Liver (tissue), 9 donors: Measurements from ENCODE around the gene OR1Q1. TPM values are rescaled to one million over a fixed set of nuclear protein-coding genes. Genes with fewer than 3 reads are reported as not detected.

Experiments used
- DNase-seq: peaks from one replicate; pipeline ENCODE4 v3.0.0-alpha.2; 2017; ENCODE audit warnings: low spot score
- H3K27ac ChIP-seq, 2 donors: one replicate each; pipeline ENCODE4 v1.7.0; 2013; ENCODE audit warnings: inconsistent platforms in 2 of 2, low read length in 2 of 2, control low read depth in 1 of 2, low read depth in 1 of 2, mild to moderate bottlenecking in 1 of 2
- H3K27me3 ChIP-seq, 4 donors: one replicate each; pipeline versions ENCODE4 v1.6.1 to v1.7.0; 2013; ENCODE audit warnings: low read length in 3 of 4, inconsistent platforms in 1 of 4, mild to moderate bottlenecking in 1 of 4, moderate library complexity in 1 of 4; ENCODE audit not compliant: control insufficient read depth in 4 of 4, insufficient read depth in 4 of 4
- H3K36me3 ChIP-seq, 4 donors: one replicate each; pipeline versions ENCODE4 v1.6.1 to v1.7.0; 2013; ENCODE audit warnings: low read length in 3 of 4, mild to moderate bottlenecking in 3 of 4, low read depth in 1 of 4, moderate library complexity in 1 of 4; ENCODE audit not compliant: control insufficient read depth in 4 of 4, insufficient read depth in 3 of 4
- H3K4me1 ChIP-seq, 4 donors: one replicate each; pipeline versions ENCODE4 v1.6.1 to v1.7.0; 2013; ENCODE audit warnings: low read length in 3 of 4, mild to moderate bottlenecking in 3 of 4, moderate library complexity in 1 of 4; ENCODE audit not compliant: control insufficient read depth in 4 of 4, insufficient read depth in 4 of 4
- H3K4me3 ChIP-seq, 3 donors: one replicate each; pipeline versions ENCODE4 v1.6.1 to v1.7.0; 2013; ENCODE audit warnings: low read length in 3 of 3, control low read depth in 1 of 3, low read depth in 1 of 3, mild to moderate bottlenecking in 1 of 3
- H3K9ac ChIP-seq, 2 donors: one replicate each; pipeline ENCODE4 v1.7.0; 2013; ENCODE audit warnings: low read length in 2 of 2, mild to moderate bottlenecking in 2 of 2, moderate library complexity in 2 of 2, control low read depth in 1 of 2, low read depth in 1 of 2
- H3K9me3 ChIP-seq, 4 donors: one replicate each; pipeline versions ENCODE4 v1.6.1 to v1.7.0; 2013; ENCODE audit warnings: low read length in 3 of 4; ENCODE audit not compliant: control insufficient read depth in 4 of 4
- FOXA1 ChIP-seq: IDR thresholded peaks from 2 replicates; pipeline ENCODE4 v1.6.1; 2016; ENCODE audit warnings: antibody characterized with exemption
- FOXA2 ChIP-seq: IDR thresholded peaks from 2 replicates; pipeline ENCODE4 v1.6.1; 2016; ENCODE audit warnings: antibody characterized with exemption
- HNF4A ChIP-seq, 2 donors: conservative IDR thresholded peaks; 2 replicates each; pipeline ENCODE4 v1.6.1; 2016; ENCODE audit warnings: antibody characterized with exemption in 2 of 2, mild to moderate bottlenecking in 2 of 2
- HNF4G ChIP-seq: IDR thresholded peaks from 2 replicates; pipeline ENCODE4 v1.6.1; 2016; ENCODE audit warnings: antibody characterized with exemption
- NR2F2 ChIP-seq: IDR thresholded peaks from 2 replicates; pipeline ENCODE4 v1.6.1; 2016; ENCODE audit warnings: antibody characterized with exemption
- RAD21 ChIP-seq, 2 donors: IDR thresholded peaks; 2 replicates each; pipeline ENCODE4 v1.6.1; 2016; ENCODE audit warnings: antibody characterized with exemption in 2 of 2, mild to moderate bottlenecking in 2 of 2
- RXRA ChIP-seq, 2 donors: IDR thresholded peaks; 2 replicates each; pipeline ENCODE4 v1.6.1; 2017 to 2018; ENCODE audit warnings: antibody characterized with exemption in 2 of 2, mild to moderate bottlenecking in 1 of 2
- SP1 ChIP-seq: IDR thresholded peaks from 2 replicates; pipeline ENCODE4 v1.6.1; 2018; ENCODE audit warnings: antibody characterized with exemption, mild to moderate bottlenecking
- TAF1 ChIP-seq: conservative IDR thresholded peaks from 2 replicates; pipeline ENCODE4 v1.6.1; 2016; ENCODE audit warnings: antibody characterized with exemption, mild to moderate bottlenecking
- YY1 ChIP-seq: IDR thresholded peaks from 2 replicates; pipeline ENCODE4 v1.6.1; 2016; ENCODE audit warnings: antibody characterized with exemption, mild to moderate bottlenecking
- WGBS: extraction: QIAGEN DNeasy Blood & Tissue Kit; methylation state at CpG from one replicate; pipeline ENCODE4 v1.1.7; 2013; 5-methylcytosine and 5-hydroxymethylcytosine counted together
- polyA plus RNA-seq, 2 donors: library from polyadenylated mRNA; stranded (reverse) in 1 of 2; unstranded in 1 of 2; fragments of 200-250 nt in 1 of 2; fragments of >200 nt in 1 of 2; fragmentation: Nextera tagmentation in 1 of 2; extraction: Ambion mirVana in 1 of 2; gene quantifications; one replicate each; pipeline versions ENCODE4 v1.2.1 to v1.2.3, GENCODE V29; 2013 to 2015
- total RNA-seq, 2 donors: library from RNA; depleted of rRNA; stranded (reverse); fragments of >200 nt; gene quantifications; one replicate each; pipeline ENCODE4 v1.2.3, GENCODE V29; 2014
- TF ChIP-seq, protein P1 (sequence below): IDR thresholded peaks from 2 replicates; pipeline ENCODE4 v1.6.1; 2016; ENCODE audit warnings: antibody characterized with exemption, mild to moderate bottlenecking
- TF ChIP-seq, protein P2 (sequence below): fragments of 150-350 bp; IDR thresholded peaks from 2 replicates; pipeline ENCODE4 v1.5.1; 2017; ENCODE audit warnings: improper control_type of control experiment, low read depth, low read length; ENCODE audit not compliant: missing input control
- TF ChIP-seq, protein P3 (sequence below): IDR thresholded peaks from 2 replicates; pipeline ENCODE4 v1.6.1; 2016; ENCODE audit warnings: antibody characterized with exemption
- TF ChIP-seq, protein P4 (sequence below): IDR thresholded peaks from 2 replicates; pipeline ENCODE4 v1.6.1; 2016; ENCODE audit warnings: antibody characterized with exemption
- donor health status: healthy.
- donor health status: healthy.
- donor health status: healthy.
- donor health status: healthy.
- donor health status: healthy.

The OR1Q1 gene
- total and polyA plus RNA-seq, 4 donors, result not detected

DNA sequence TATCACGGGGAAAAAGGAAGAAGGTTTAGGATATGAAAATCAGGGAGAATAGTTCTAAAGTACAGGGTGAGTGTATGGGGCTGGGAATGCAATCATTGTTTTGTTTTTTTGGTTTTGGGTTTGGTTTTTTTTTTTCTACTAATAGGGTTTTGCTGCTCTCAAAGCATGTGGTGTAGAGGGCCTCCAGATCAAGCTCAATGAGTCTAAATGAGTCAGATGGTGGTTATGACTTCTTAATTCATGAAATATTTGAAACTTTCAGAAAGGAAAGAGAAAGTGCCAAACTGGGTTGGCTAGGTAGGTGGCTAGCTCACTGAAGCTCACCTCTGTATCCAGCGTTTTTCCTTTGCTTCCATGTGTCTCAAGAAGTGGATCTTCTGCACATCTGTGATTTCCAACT, 42.1 kb upstream of the OR1Q1 start:
- Histone ChIP-seq H3K4me1 (no peaks in the 10 kb centered on the region), H3K36me3 (no peaks in the 10 kb centered on the region), H3K9ac (no peak overlapping the region), H3K27me3 (no peaks in the 10 kb centered on the region), H3K4me3 (no peak overlapping the region), H3K9me3 (no peaks in the 10 kb centered on the region), H3K27ac (no peak overlapping the region)
- no peak for DNase-seq
- TF ChIP-seq TAF1 (no peak), RAD21 (IDR thresholded peaks at IDR 0.05) (no peak), HNF4G (no peak), SP1 (no peak), HNF4A (conservative IDR thresholded peaks at IDR 0.05) (no peak), YY1 (no peak), NR2F2 (no peak), FOXA1 (no peak), FOXA2 (no peak)
- TF ChIP-seq, protein P1, sequence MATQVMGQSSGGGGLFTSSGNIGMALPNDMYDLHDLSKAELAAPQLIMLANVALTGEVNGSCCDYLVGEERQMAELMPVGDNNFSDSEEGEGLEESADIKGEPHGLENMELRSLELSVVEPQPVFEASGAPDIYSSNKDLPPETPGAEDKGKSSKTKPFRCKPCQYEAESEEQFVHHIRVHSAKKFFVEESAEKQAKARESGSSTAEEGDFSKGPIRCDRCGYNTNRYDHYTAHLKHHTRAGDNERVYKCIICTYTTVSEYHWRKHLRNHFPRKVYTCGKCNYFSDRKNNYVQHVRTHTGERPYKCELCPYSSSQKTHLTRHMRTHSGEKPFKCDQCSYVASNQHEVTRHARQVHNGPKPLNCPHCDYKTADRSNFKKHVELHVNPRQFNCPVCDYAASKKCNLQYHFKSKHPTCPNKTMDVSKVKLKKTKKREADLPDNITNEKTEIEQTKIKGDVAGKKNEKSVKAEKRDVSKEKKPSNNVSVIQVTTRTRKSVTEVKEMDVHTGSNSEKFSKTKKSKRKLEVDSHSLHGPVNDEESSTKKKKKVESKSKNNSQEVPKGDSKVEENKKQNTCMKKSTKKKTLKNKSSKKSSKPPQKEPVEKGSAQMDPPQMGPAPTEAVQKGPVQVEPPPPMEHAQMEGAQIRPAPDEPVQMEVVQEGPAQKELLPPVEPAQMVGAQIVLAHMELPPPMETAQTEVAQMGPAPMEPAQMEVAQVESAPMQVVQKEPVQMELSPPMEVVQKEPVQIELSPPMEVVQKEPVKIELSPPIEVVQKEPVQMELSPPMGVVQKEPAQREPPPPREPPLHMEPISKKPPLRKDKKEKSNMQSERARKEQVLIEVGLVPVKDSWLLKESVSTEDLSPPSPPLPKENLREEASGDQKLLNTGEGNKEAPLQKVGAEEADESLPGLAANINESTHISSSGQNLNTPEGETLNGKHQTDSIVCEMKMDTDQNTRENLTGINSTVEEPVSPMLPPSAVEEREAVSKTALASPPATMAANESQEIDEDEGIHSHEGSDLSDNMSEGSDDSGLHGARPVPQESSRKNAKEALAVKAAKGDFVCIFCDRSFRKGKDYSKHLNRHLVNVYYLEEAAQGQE, result no peak
- TF ChIP-seq, protein P2, sequence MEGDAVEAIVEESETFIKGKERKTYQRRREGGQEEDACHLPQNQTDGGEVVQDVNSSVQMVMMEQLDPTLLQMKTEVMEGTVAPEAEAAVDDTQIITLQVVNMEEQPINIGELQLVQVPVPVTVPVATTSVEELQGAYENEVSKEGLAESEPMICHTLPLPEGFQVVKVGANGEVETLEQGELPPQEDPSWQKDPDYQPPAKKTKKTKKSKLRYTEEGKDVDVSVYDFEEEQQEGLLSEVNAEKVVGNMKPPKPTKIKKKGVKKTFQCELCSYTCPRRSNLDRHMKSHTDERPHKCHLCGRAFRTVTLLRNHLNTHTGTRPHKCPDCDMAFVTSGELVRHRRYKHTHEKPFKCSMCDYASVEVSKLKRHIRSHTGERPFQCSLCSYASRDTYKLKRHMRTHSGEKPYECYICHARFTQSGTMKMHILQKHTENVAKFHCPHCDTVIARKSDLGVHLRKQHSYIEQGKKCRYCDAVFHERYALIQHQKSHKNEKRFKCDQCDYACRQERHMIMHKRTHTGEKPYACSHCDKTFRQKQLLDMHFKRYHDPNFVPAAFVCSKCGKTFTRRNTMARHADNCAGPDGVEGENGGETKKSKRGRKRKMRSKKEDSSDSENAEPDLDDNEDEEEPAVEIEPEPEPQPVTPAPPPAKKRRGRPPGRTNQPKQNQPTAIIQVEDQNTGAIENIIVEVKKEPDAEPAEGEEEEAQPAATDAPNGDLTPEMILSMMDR, result no peak
- TF ChIP-seq, protein P3, sequence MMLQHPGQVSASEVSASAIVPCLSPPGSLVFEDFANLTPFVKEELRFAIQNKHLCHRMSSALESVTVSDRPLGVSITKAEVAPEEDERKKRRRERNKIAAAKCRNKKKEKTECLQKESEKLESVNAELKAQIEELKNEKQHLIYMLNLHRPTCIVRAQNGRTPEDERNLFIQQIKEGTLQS, result no peak
- TF ChIP-seq, protein P4, sequence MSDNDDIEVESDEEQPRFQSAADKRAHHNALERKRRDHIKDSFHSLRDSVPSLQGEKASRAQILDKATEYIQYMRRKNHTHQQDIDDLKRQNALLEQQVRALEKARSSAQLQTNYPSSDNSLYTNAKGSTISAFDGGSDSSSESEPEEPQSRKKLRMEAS, result no peak
- WGBS, result 43% methylated on average over 2 of the region's 2 CpGs

DNA sequence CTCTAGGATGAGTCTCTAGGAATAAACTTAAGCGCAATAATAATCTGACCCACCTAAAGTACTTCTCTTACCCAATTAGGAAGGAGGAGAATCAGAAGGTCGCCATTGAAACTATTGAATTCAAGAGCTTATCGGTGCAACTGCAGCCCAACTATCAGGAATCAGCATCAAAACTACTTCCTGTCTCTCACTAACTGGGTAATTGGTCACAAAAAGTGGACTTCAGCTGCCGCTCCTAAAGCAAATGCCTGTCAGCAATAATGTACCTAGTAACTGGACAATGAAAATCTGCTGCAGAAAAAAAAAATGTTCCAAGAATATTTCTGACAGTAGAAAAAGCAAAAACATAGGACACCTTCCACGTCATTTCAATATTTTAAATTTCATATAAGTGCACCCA, 34.7 kb upstream of the OR1Q1 start:
- Histone ChIP-seq H3K36me3 (no peaks in the 10 kb centered on the region), H3K9ac (no peak overlapping the region), H3K27me3 (no peaks in the 10 kb centered on the region), H3K27ac (no peak overlapping the region), H3K9me3 (no peaks in the 10 kb centered on the region), H3K4me1 (no peaks in the 10 kb centered on the region), H3K4me3 (no peak overlapping the region)
- 65% methylated on average over 5 of the region's 5 CpGs for WGBS
- no peak for TF ChIP-seq RXRA (IDR thresholded peaks at IDR 0.05)
- TF ChIP-seq, protein P3, result no peak
- no peak for DNase-seq
